ENCODE measurements around the gene DGKE.

Gene DGKE

DNA sequence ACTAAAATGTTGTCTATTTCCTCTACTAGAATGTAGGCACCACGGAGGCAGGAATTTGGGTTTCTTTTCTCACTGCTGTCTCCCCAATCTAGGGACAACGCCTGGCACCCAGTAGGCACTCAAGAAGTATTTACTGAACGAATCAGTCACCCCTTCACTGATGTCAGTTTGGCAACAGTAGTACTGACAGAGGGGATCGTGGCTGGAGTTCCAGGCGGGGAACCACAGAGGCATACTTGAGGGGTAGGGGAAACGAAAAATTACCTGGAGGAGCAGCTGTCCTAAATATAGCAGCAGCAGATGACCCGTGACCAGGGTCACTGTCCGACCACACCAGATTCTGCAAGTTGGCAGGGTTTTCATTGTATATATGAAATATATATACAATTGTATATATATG, 46.6 kb downstream of the DGKE start:
- Histone ChIP-seq H3K27me3 (ENCODE audit: insufficient read depth, low read length) (no peaks in the 10 kb centered on the region), H3K9ac (ENCODE audit: low read length) (no peak overlapping the region), H3K4me1 (ENCODE audit: insufficient read depth, low read length, severe bottlenecking) (no peaks in the 10 kb centered on the region), H3K4me2 (ENCODE audit: low read length) (no peak overlapping the region), H3K9me3 (ENCODE audit: low read length) (no peaks in the 10 kb centered on the region), H4K20me1 (ENCODE audit: insufficient read depth, low read length) (no peaks in the 10 kb centered on the region), H3K9me2 (ENCODE audit: low read depth, low read length) (no peaks in the 10 kb centered on the region), H3K79me2 (ENCODE audit: insufficient read depth, low read length) (no peaks in the 10 kb centered on the region), H2AFZ (ENCODE audit: low read length) (no peak overlapping the region), H3F3A (ENCODE audit: insufficient read depth, low read length) (no peaks in the 10 kb centered on the region), H3K36me3 (ENCODE audit: insufficient read depth, low read length) (no peaks in the 10 kb centered on the region), H3K4me3 (ENCODE audit: low read depth, low read length, poor library complexity, severe bottlenecking) (no peak overlapping the region), H3K27ac (ENCODE audit: low read depth, low read length, poor library complexity, severe bottlenecking) (no peak overlapping the region)
- TF ChIP-seq EZH2 (IDR thresholded peaks at IDR 0.05; ENCODE audit: borderline replicate concordance, low read length) (no peak), CTCF (IDR thresholded peaks at IDR 0.05; ENCODE audit: low read length) (no peak)

DNA sequence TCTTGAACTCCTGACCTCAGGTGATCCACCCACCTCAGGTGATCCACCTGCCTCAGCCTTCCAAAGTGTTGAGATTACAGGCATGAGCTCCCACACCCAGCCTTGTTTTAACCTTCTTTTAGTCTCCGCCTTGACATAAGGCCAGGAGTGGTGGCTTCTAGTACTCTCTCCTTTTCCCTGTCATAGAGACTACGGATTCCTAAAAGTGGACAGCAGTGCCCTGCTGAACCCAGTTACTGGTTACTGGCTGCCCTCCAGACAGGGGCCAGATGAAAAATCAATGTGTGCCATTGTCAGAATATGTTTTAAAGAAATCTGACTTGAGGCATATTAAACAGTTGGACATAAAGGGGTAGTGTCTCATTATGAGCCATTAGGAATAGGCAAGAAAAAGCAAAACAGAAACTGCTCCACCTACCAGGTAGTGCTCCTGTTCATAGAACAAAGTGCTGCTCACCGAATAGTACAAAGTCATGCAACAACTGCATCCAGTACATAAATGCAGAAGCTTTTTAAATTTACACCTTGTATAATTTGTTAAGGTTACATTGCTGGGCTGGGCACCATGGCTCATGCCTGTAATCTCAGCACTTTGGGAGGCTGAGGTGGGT, 47.8 kb downstream of the DGKE start:
- Histone ChIP-seq H3K27me3 (ENCODE audit: insufficient read depth, low read length) (no peaks in the 10 kb centered on the region), H2AFZ (ENCODE audit: low read length) (no peak overlapping the region), H3K4me1 (ENCODE audit: insufficient read depth, low read length, severe bottlenecking) (no peaks in the 10 kb centered on the region), H3K36me3 (ENCODE audit: insufficient read depth, low read length) (no peaks in the 10 kb centered on the region), H3K4me3 (ENCODE audit: low read depth, low read length, poor library complexity, severe bottlenecking) (no peak overlapping the region), H3F3A (ENCODE audit: insufficient read depth, low read length) (no peaks in the 10 kb centered on the region), H3K9ac (ENCODE audit: low read length) (no peak overlapping the region), H4K20me1 (ENCODE audit: insufficient read depth, low read length) (no peaks in the 10 kb centered on the region), H3K9me3 (ENCODE audit: low read length) (no peaks in the 10 kb centered on the region), H3K27ac (ENCODE audit: low read depth, low read length, poor library complexity, severe bottlenecking) (no peak overlapping the region), H3K9me2 (ENCODE audit: low read depth, low read length) (no peaks in the 10 kb centered on the region), H3K4me2 (ENCODE audit: low read length) (no peak overlapping the region), H3K79me2 (ENCODE audit: insufficient read depth, low read length) (no peaks in the 10 kb centered on the region)
- no peak for TF ChIP-seq EZH2 (IDR thresholded peaks at IDR 0.05; ENCODE audit: borderline replicate concordance, low read length)
- TF ChIP-seq CTCF (IDR thresholded peaks at IDR 0.05; ENCODE audit: low read length) = no peak

DNA sequence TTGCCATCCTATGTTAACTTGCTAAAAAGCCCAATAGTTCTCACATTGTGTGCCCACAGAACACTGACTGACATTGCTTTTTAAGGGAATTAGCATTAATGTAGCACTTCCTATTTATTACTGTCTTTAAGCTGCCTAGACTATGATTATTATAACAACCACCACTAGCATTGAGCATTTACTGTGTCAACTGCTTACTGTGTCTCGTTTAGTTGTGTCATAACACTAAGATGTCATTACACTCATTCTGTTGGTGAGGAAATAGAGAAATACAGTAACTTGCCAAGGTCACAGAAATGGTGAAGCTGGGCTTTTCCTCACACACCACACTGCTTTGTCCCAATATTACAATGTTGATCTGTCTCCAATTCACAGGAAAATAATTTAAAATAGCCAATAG, 49.7 kb downstream of the DGKE start:
- Histone ChIP-seq H3K27ac (ENCODE audit: low read depth, low read length, poor library complexity, severe bottlenecking) (no peak overlapping the region), H3K9ac (ENCODE audit: low read length) (no peak overlapping the region), H3K27me3 (ENCODE audit: insufficient read depth, low read length) (no peaks in the 10 kb centered on the region), H3K4me3 (ENCODE audit: low read depth, low read length, poor library complexity, severe bottlenecking) (no peak overlapping the region), H2AFZ (ENCODE audit: low read length) (no peak overlapping the region), H3F3A (ENCODE audit: insufficient read depth, low read length) (no peaks in the 10 kb centered on the region), H3K36me3 (ENCODE audit: insufficient read depth, low read length) (peaks cover 17% of the 10 kb centered on the region), H3K9me2 (ENCODE audit: low read depth, low read length) (no peaks in the 10 kb centered on the region), H3K9me3 (ENCODE audit: low read length) (peaks cover 3% of the 10 kb centered on the region; the same call in 1 of the 2 replicates), H3K4me1 (ENCODE audit: insufficient read depth, low read length, severe bottlenecking) (no peaks in the 10 kb centered on the region), H3K4me2 (ENCODE audit: low read length) (no peak overlapping the region), H4K20me1 (ENCODE audit: insufficient read depth, low read length) (no peaks in the 10 kb centered on the region), H3K79me2 (ENCODE audit: insufficient read depth, low read length) (no peaks in the 10 kb centered on the region)
- TF ChIP-seq EZH2 (IDR thresholded peaks at IDR 0.05; ENCODE audit: borderline replicate concordance, low read length) = no peak
- TF ChIP-seq CTCF (IDR thresholded peaks at IDR 0.05; ENCODE audit: low read length) = no peak

Measured in OCI-LY1 (cell line).